Measurements from ENCODE around the gene BTNL9. TPM values are rescaled to one million over a fixed set of nuclear protein-coding genes. Genes with fewer than 3 reads are reported as not detected.
"Not testable (repeated sequence)": the region's sequence is repeated elsewhere in the genome, so short reads cannot be mapped to it uniquely, and the experiment has no call there.

Gene BTNL9
- total and polyA plus RNA-seq, 9 of the 15 experiments (the other 6 are each of a cell fraction or from before 2014, with no cell fraction given) = 3.7 to 86.7 (median 29.4) TPM

DNA sequence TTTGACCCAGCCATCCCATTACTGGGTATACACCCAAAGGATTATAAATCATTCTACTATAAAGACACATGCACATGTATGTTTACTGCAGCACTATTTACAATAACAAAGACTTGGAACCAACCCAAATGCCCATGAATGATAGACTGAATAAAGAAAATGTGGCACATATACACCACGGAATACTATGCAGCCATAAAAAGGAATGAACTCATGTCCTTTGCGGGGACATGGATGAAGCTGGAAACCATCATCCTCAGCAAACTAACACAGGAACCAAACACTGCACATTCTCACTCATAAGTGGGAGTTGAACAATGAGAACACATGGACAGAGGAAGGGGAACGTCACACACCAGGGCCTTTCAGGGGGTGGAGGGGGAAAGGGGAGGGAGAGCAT is 22.6 kb upstream of the BTNL9 start:
- H3K9ac ChIP-seq (ENCODE audit: insufficient read depth in 1 of 2, low read depth in 2 of 2, low read length in 2 of 2); DNase-seq (ENCODE audit: extremely low read depth in 1 of 4, low spot score in 3 of 4); H3K9me1 ChIP-seq (ENCODE audit: control insufficient read depth, insufficient read depth, low read length); FAIRE-seq; intact Hi-C loops (cut with micrococcal nuclease); H4K20me1 ChIP-seq (replicated peaks; ENCODE audit: control insufficient read depth, insufficient read depth, low read length); H3K4me2 ChIP-seq (ENCODE audit: insufficient read depth, low read length); POLR2A ChIA-PET; H3K27me3 ChIP-seq (ENCODE audit: control insufficient read depth in 2 of 2, insufficient read depth in 2 of 2, low read length in 2 of 2); BruUV-seq (replicated peaks); H3K27ac ChIP-seq (ENCODE audit: extremely low read depth, low read depth, low read length); CTCF ChIA-PET (ENCODE audit: low intra/inter-chr PET ratio); H3K9me3 ChIP-seq (replicated peaks; ENCODE audit: control insufficient read depth, insufficient read depth, low read depth, low read length); H3K4me3 ChIP-seq; H2AFZ ChIP-seq (ENCODE audit: low read depth, low read length); in situ Hi-C loops (cut with MboI); H3K4me1 ChIP-seq (replicated peaks in 1 of 2; ENCODE audit: control insufficient read depth in 2 of 2, insufficient read depth in 2 of 2, low read length in 2 of 2); H3K36me3 ChIP-seq (ENCODE audit: control insufficient read depth, insufficient read depth, low read length); ATAC-seq: not testable (repeated sequence)
- TF ChIP-seq ZNF146 (CRISPR knock-in tag; IDR thresholded peaks at IDR 0.05; ENCODE audit: unreplicated experiment) = peak; percentile 84
- TF ChIP-seq KDM1A (IDR thresholded peaks at IDR 0.05) = 0 out of 4 replicates have a peak, but pooled peaks of 1 of the 2 experiments have one; percentile 7
- H3K79me2 ChIP-seq (ENCODE audit: control insufficient read depth, insufficient read depth, low read length) = peaks cover 10% of the 10 kb centered on the region; the same call in 2 of the 3 replicates
- WGBS (ENCODE audit: insufficient coverage, low coverage, missing lambda C conversion rate) = 69% methylated on average over 3 of the region's 3 CpGs

GRCh38 chr5:181020688-181021087 is 19.4 kb upstream of the BTNL9 start:
- 0 out of 2 replicates have a peak, but pooled peaks cover 6% of the 10 kb centered on the region for H3K9me3 ChIP-seq (replicated peaks; ENCODE audit: control insufficient read depth, insufficient read depth, low read depth, low read length)
- in situ Hi-C loops (cut with MboI) (no loop called here), intact Hi-C loops (cut with micrococcal nuclease) (loop anchor here (10.0 kb wide), 1 partner anchor 216 kb away; the partner anchor contains the start of gene MGAT1)
- TF ChIP-seq KLF13 (tag; IDR thresholded peaks at IDR 0.05; ENCODE audit: borderline replicate concordance, low read depth) (no peak), KLF16 (IDR thresholded peaks at IDR 0.05) (no peak), NBN (IDR thresholded peaks at IDR 0.05; ENCODE audit: low read depth) (no peak), ZFPM2 (CRISPR knock-in tag; IDR thresholded peaks at IDR 0.05) (no peak), L3MBTL2 (IDR thresholded peaks at IDR 0.05) (no peak), ELF4 (CRISPR knock-in tag; IDR thresholded peaks at IDR 0.05) (no peak)
- TF ChIP-seq, protein P1, sequence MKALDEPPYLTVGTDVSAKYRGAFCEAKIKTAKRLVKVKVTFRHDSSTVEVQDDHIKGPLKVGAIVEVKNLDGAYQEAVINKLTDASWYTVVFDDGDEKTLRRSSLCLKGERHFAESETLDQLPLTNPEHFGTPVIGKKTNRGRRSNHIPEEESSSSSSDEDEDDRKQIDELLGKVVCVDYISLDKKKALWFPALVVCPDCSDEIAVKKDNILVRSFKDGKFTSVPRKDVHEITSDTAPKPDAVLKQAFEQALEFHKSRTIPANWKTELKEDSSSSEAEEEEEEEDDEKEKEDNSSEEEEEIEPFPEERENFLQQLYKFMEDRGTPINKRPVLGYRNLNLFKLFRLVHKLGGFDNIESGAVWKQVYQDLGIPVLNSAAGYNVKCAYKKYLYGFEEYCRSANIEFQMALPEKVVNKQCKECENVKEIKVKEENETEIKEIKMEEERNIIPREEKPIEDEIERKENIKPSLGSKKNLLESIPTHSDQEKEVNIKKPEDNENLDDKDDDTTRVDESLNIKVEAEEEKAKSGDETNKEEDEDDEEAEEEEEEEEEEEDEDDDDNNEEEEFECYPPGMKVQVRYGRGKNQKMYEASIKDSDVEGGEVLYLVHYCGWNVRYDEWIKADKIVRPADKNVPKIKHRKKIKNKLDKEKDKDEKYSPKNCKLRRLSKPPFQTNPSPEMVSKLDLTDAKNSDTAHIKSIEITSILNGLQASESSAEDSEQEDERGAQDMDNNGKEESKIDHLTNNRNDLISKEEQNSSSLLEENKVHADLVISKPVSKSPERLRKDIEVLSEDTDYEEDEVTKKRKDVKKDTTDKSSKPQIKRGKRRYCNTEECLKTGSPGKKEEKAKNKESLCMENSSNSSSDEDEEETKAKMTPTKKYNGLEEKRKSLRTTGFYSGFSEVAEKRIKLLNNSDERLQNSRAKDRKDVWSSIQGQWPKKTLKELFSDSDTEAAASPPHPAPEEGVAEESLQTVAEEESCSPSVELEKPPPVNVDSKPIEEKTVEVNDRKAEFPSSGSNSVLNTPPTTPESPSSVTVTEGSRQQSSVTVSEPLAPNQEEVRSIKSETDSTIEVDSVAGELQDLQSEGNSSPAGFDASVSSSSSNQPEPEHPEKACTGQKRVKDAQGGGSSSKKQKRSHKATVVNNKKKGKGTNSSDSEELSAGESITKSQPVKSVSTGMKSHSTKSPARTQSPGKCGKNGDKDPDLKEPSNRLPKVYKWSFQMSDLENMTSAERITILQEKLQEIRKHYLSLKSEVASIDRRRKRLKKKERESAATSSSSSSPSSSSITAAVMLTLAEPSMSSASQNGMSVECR (CRISPR knock-in tag; IDR thresholded peaks at IDR 0.05) = no peak
- no peaks in the 10 kb centered on the region for H3K27me3 ChIP-seq (ENCODE audit: control insufficient read depth in 2 of 2, insufficient read depth in 2 of 2, low read length in 2 of 2)
- H3K4me3 ChIP-seq = no peak overlapping the region
- H3K27ac ChIP-seq (ENCODE audit: extremely low read depth, low read depth, low read length) = no peak overlapping the region
- FAIRE-seq (no peak), ATAC-seq (no peak), DNase-seq (ENCODE audit: extremely low read depth in 1 of 4, low spot score in 3 of 4) (peak in 1 of 4 experiments; percentile 2)
- no peak overlapping the region for H2AFZ ChIP-seq (ENCODE audit: low read depth, low read length)
- H3K79me2 ChIP-seq (ENCODE audit: control insufficient read depth, insufficient read depth, low read length) = peaks cover 22% of the 10 kb centered on the region; the same call in 2 of the 3 replicates
- H3K4me2 ChIP-seq (ENCODE audit: insufficient read depth, low read length) = no peak overlapping the region
- H3K9ac ChIP-seq (ENCODE audit: insufficient read depth in 1 of 2, low read depth in 2 of 2, low read length in 2 of 2) = no peak overlapping the region
- CTCF ChIA-PET (ENCODE audit: low intra/inter-chr PET ratio) = no interaction called here
- BruUV-seq (replicated peaks) = no TSS peak
- H3K36me3 ChIP-seq (ENCODE audit: control insufficient read depth, insufficient read depth, low read length) = no peaks in the 10 kb centered on the region
- WGBS (ENCODE audit: insufficient coverage, low coverage, missing lambda C conversion rate) = 59% methylated on average over 3 of the region's 3 CpGs
- peaks cover 6% of the 10 kb centered on the region in 2 experiments; a peak in 4 of 5 replicates for H3K4me1 ChIP-seq (replicated peaks in 1 of 2; ENCODE audit: control insufficient read depth in 2 of 2, insufficient read depth in 2 of 2, low read length in 2 of 2)
- H4K20me1 ChIP-seq (replicated peaks; ENCODE audit: control insufficient read depth, insufficient read depth, low read length) = no peaks in the 10 kb centered on the region
- POLR2A ChIA-PET = no interaction called here
- H3K9me1 ChIP-seq (ENCODE audit: control insufficient read depth, insufficient read depth, low read length) = no peaks in the 10 kb centered on the region
